ENCODE data around the gene DEPP1. TPM values are rescaled to one million over a fixed set of nuclear protein-coding genes. Genes with fewer than 3 reads are reported as not detected.

Gene DEPP1
- total and polyA plus RNA-seq, 2 donors (not counting 3 experiments of a cell fraction or from before 2014, with no cell fraction given) = 364 to 951 TPM

- FAIRE-seq = no peak
- H3K4me3 ChIP-seq (replicated peaks in 1 of 3; ENCODE audit: insufficient read depth in 1 of 3, low read depth in 1 of 3, low read length in 3 of 3) = no peak overlapping the region
- H3K9me3 ChIP-seq (replicated peaks; ENCODE audit: control insufficient read depth, insufficient read depth, low read length) = no peaks in the 10 kb centered on the region
- no peaks in the 10 kb centered on the region for H3K4me1 ChIP-seq (ENCODE audit: control insufficient read depth, extremely low read depth, insufficient read depth, low read length)
- BruUV-seq (replicated peaks) = no TSS peak
- POLR2A ChIA-PET = interaction anchor here (0.6 kb wide), 1 partner anchor 266 kb away, joined by 4 read pairs; no protein-coding TSS in a partner anchor
- intact Hi-C loops (cut with micrococcal nuclease) (no loop called here), dilution Hi-C loops (cut with MboI; ENCODE audit: extremely low pct_ligation_motif_present, low sequenced_read_pairs) (no loop called here)
- no peak overlapping the region for H3K27ac ChIP-seq (ENCODE audit: insufficient read depth, low read depth, low read length)
- H3K36me3 ChIP-seq (ENCODE audit: control insufficient read depth in 2 of 2, extremely low read depth in 1 of 2, insufficient read depth in 2 of 2, low read length in 2 of 2) = no peaks in the 10 kb centered on the region
- no peaks in the 10 kb centered on the region for H4K20me1 ChIP-seq (replicated peaks; ENCODE audit: control insufficient read depth, extremely low read depth, insufficient read depth, low read length)
- H3K9me1 ChIP-seq (replicated peaks; ENCODE audit: control insufficient read depth, extremely low read depth, insufficient read depth, low read length) = no peaks in the 10 kb centered on the region
- H3K79me2 ChIP-seq (ENCODE audit: control insufficient read depth, insufficient read depth, low read length) = no peaks in the 10 kb centered on the region
- H2AFZ ChIP-seq (ENCODE audit: low read depth, low read length) = no peak overlapping the region
- no peak overlapping the region for H3K9ac ChIP-seq (replicated peaks; ENCODE audit: extremely low read depth, insufficient read depth, low read length)
- peaks cover 5 to 7% of the 10 kb centered on the region in 2 experiments for H3K27me3 ChIP-seq (ENCODE audit: control insufficient read depth in 2 of 2, insufficient read depth in 2 of 2, low read length in 2 of 2)
- no peak for DNase-seq (ENCODE audit: low read depth, low spot score)
- H3K4me2 ChIP-seq (ENCODE audit: insufficient read depth, low read length) = no peak overlapping the region
- TF ChIP-seq POLR2AphosphoS5 (IDR thresholded peaks at IDR 0.05; ENCODE audit: insufficient read depth, low read depth, low read length) = no peak
- TF ChIP-seq CTCF (IDR thresholded peaks at IDR 0.05; ENCODE audit: extremely low read depth in 1 of 2, insufficient read depth in 1 of 2, low read depth in 1 of 2, low read length in 2 of 2) = no peak
- TF ChIP-seq EZH2 (IDR thresholded peaks at IDR 0.05; ENCODE audit: borderline replicate concordance, low read depth, low read length, severe bottlenecking) = no peak
- no peak for TF ChIP-seq POLR2A (IDR thresholded peaks at IDR 0.05; ENCODE audit: low read depth, low read length)
- TF ChIP-seq GATA2 (IDR thresholded peaks at IDR 0.05; ENCODE audit: insufficient read depth, insufficient read length, low read depth, low read length) = no peak
- no peak for TF ChIP-seq JUN (IDR thresholded peaks at IDR 0.05; ENCODE audit: borderline replicate concordance, insufficient read depth, insufficient read length, low read depth)
- TF ChIP-seq MAX (IDR thresholded peaks at IDR 0.05; ENCODE audit: insufficient read depth, insufficient read length) = no peak
- TF ChIP-seq FOS (IDR thresholded peaks at IDR 0.05; ENCODE audit: borderline replicate concordance, insufficient read depth, low read length) = no peak
- TF ChIP-seq MYC (IDR thresholded peaks at IDR 0.05; ENCODE audit: low read depth, low read length) = no peak
- CTCF ChIA-PET = interaction anchor here (1.0 to 2.4 kb wide), 3 partner anchors 13 to 21 kb away, joined by 3 to 10 read pairs (median 3); no protein-coding TSS in a partner anchor
These were observed 32.4 kb downstream of the DEPP1 start for GRCh38 chr10:44946205-44946604.
